EH (cell line): ENCODE results near the gene SAA1.
"Not testable (repeated sequence)": the region's sequence is repeated elsewhere in the genome, so short reads cannot be mapped to it uniquely, and the experiment has no call there.

Experiments used
- DNase-seq: peaks from one replicate; pipeline ENCODE4 v3.0.0-alpha.2; 2015; ENCODE audit warnings: low read depth

SAA1 gene

DNA sequence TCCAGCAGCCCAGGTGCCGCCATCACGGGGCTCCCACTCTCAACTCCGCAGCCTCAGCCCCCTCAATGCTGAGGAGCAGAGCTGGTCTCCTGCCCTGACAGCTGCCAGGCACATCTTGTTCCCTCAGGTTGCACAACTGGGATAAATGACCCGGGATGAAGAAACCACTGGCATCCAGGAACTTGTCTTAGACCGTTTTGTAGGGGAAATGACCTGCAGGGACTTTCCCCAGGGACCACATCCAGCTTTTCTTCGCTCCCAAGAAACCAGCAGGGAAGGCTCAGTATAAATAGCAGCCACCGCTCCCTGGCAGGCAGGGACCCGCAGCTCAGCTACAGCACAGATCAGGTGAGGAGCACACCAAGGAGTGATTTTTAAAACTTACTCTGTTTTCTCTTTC is at the start of gene SAA1:
TSS of gene SAA1 (plus strand) at position 316 of the 400 bp plus-strand sequence. CDS start 624 bp downstream, outside the sequence.
- DNase-seq, result peak; percentile 15

DNA sequence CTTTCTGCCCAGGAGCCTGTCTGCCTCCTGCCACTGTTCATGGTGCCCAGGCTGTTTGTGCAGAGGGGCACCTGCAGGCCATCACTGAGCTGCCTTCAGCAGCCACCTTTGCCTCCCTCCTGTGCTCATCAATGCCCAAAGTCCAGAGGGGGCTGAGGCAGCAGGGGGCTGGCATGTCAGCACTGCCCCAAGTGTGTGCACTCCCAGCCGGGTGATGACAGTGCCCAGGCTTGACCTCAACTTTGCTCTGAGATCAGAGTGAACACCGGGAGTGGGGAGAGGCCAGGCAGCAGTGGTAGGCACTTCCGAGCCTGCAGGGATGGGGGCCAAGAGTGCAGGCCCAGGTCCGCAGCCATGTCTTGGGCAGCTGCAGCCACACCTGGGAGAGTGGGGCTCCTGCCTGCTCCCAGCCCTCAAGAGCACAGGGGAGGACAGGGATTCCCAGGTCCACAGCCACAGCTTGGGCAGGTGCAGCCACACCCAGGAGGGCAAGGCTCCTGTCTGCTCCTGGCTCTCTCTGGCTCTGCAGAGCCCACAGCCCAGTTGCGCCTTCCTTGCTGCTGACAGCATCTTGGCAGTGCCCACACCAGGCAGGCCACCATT is 44.7 kb upstream of the SAA1 start:
- no peak for DNase-seq

DNA sequence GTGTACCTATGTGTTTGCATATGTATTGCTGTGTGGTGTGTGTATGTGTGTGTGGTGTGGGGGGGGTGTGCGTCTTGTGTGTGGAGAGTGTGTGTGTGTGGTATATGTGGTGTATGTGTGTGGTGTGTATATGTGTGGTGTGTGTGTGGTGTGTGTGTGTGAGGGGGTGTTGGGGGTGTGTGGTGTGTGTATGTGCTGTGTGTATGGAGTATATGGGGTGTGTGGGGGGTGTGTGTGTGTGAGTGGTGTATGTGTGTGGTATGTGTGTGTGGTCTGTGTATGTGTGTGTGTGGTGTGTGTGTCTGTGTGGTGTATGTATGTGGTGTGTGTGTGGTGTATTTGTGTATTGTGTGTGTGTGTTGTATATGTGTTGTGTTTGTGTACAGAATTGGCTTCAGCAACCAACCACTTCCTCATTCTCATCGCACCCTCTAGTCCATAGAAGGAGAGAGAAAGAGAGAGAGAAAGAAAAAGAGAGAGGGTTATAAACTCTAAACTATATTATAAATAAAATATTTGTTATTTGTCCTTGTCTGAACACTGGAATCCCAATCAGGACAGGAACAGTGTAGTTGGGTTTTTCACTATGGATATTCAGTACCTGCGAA is 43.1 kb upstream of the SAA1 start:
- DNase-seq, result no peak

DNA sequence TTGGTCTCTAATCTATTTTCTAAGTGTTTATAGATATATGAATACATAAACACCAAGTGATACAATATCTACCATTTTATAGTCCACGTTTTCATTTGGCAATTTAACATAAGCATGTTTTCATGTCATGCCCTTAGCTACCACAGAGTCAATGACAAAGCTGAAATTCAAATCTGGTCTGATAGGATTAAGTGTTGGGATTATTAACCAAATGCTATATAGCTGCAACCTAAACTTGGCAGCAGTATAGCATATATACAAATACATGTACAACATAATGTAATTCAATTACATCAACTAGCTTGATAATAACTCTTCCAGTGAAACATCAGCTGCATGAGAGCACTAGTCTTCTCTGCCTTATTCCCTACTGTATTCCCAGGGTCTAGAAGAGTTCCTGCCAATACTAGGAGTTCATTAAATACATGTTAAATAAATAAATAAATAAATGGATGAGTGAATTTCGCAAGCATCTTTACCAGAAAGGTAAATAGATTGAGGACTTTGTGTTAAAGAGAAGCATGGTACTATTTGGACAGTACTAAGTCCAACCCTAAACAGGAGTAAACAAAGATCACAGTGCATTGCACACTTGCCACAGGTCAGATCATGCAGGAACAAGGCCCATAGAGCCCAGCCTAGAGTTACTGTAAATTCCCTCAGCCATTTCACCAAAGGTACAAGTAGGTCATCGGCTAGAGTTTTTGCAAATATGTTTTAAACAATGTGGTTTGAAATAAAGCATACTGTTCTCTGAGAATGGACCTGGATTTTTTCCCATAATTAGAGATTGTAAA is 42.3 kb upstream of the SAA1 start:
- no peak for DNase-seq

DNA sequence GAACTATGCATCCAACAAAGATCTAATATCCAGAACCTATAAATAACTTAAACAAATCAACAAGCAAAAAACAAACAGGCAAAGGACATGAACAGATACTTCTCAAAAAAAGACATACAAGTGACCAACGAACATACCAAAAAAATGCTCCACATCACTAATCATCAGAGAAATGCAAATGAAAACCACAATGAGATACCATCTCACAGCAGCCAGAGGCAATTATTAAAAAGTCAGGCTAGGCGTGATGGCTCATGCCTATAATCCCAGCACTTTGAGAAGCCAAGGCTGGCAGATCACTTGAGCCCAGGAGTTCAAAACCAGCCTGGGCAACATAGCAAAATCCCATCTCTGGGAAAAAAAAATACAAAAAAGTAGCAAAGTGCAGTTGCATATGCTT is 40.2 kb upstream of the SAA1 start:
- peak; percentile 21 for DNase-seq

DNA sequence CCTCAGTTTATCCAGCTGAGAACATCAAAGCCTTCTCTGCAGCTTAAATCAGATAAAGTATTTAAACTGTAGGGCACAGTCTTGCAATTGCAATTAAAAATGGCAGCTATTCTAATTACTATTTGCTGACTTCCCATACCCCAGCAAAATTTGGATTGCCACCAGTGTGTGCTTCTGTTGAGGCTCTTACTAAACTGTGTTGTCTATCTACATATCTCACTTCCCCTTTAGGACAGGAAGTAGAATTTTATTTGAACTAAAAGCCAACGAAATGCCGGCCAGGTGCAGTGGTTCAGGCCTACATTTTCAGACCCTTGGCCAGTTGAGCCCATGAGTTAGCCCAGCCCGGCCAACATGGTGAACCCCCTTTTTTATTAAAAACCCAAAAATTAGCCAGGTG is 36.6 kb upstream of the SAA1 start:
- no peak for DNase-seq

DNA sequence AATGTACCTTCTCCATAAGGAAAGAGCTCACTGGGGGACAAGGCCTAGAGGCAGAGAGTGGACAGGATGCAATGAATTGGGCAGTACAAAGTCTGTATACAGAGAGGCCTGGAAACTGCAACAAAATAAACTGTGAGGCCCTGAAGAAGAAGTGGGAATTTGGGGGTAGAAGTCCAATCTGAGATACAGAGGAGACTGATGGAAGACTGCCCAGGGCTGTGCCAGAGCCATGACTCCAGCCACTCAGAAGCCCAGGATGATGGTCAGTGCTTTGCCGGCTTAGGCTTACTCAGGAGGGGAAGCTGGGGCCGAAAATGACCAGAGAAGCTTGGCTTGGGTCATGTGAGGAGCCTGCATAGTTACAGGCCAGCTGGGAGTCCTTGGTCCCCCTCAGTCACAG is 35.2 kb upstream of the SAA1 start:
- no peak for DNase-seq

DNA sequence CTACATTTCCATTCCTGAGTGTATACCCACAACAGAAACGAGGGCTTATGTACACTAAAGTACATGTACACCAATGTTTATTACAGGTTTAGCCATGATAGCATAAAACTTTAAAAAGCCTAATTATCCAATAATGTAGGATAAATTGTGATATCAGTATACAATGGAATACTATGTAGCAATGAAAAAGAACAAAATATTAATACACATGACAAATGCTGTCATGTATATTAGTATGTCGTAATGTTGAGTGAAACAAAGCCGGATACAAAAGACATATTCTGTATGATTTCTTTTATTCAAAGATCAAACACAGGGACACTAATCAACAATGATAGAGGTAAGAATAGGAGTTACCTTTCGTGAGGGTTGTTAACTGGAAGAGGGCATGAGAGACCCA is 32.2 kb upstream of the SAA1 start:
- no peak for DNase-seq

DNA sequence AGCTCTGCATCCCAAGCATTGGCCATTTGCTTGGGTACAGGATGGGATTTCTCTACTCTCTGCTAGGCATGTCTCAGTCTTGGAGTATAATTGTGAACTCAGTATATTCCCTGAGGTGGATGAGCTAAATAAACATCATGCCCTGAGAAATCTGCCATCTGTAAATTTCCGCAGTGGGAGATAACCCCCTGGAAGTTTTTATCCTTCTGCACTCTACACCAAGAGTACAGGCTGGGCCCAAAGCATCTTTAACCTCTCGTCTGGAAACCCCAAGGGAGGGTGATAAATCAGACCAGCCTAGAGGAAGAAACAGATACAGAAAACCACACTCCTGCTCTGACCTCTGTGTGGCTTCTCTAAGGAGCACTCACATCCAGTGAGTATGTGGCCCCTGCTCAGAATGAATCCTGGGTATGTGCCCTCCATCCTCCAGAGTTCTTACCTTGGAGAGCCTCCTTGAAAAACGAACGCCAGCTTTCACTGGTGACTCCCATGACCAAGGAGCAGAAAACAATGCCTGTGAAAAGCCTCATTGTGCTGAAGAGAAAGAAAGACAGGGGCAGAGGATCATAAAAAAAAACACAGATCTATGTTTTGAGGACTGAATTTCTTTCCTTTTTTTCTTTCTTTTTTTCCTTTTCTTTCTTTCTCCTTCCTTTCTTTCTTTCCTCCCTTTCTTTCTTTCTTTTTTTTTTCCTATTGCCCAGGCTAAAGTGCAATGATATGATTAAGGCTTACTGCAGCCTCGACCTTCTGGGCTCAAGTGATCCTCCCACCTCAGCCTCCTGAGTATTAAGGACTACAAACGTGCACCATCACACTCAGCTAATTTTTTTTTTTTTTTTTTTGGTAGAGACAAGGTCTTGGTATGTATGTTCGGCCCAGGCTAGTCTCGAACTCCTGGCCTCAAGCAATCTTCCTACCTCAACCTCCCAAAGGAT is 30.4 kb upstream of the SAA1 start:
- DNase-seq, result no peak

DNA sequence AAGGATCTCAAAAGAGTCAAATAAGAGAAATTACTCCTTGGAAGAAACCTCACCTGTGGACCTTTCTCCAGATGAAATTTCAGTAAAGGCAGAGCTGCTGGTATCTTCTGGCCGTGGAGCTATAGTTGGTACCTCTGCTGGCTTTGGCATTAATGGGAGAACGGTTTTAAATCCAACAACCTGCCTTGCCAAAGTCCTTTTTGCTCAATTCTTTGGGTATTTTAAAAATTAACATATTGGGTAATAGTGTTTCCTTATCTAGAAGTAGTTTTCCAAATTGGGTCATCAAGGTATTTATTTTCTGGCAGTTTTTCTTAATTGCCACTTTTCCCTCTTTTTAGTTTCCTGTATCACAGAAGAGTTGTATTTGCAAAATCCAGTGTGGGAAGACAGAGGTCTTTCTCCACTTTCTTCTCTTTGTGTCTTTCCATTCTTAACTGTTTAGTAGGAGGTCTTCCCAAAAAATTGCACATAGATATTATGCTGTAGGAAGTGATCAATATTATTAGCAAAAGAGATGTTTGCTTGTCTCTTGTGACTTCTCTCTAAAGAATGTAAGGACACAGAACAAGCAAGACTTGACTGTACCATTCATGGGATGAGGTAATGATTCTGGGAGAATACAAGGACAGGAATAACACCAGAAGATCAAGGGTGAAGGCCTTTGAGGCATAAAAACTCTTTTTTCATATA is 29.3 kb upstream of the SAA1 start, which contains the start of gene SAA4:
TSS of gene SAA4 (minus strand) at position 139 of the 693 bp plus-strand sequence. CDS start 876 bp downstream, outside the sequence.
- DNase-seq, result no peak

DNA sequence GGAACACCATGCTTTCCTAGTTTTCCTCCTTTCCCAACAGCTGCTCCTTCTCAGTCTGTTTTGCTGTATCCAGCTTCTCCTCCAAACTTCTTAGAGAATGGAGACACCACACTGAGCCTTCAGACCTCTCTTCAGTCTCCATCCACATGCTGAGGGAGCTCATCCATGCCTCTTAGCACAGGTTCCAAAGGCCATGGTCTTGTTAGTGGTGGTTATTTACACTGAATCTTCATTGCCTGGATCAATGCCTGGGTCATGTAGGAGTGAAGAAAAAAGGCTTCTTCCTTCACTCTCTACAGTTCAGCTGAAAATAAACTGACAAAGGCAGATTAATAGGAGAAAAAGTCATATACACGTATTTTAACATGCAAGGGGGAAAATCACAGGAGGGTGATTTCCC is 26.4 kb upstream of the SAA1 start:
- no peak for DNase-seq

DNA sequence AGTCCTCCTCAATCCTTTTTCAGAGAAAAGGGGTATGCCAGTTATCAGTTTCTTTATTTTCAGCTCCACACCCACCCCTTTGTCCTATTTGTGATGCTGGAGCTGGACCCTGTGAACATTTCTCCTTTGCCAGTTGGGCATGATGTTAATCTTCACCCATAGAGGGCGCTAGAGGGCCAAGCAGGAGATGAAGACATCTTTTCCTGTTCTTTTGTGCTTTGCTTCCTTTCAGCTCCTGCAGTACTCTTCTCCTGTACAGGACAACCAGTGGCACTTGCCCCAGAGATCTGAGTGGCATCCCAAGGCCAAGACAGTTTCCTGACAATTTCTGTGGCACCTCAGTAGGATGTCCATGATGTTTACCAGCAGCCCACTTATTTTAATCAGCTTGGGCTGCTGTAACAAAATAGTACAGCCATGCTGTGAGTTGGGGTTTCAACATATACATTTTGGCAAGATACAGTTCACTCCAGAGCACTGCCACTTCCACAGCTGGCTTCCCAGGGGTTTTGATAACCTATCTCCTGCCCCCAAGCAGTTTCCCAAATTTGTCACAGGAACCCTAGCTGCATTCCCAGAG is 22.2 kb upstream of the SAA1 start:
- DNase-seq, result peak; percentile 77

DNA sequence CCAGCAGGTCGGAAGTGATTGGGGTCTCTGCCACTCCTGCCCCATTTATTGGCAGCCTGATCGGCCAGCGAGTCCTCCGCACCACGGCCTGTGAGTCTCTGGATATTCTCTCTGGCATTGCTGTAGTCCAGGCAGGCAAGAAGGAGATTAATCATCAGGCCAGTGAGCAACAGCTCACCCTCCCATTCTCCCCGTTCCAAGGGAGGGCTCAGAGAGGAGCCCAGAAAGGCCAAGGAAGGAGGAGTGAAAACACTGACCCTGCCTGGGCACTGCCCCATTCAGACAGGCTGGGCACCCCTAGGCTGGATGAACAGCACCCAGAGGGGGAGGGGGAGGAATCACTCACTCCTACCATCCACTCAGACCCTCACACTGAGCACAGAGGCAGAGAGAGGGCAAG is 20.7 kb upstream of the SAA1 start:
- peak; percentile 19 for DNase-seq

DNA sequence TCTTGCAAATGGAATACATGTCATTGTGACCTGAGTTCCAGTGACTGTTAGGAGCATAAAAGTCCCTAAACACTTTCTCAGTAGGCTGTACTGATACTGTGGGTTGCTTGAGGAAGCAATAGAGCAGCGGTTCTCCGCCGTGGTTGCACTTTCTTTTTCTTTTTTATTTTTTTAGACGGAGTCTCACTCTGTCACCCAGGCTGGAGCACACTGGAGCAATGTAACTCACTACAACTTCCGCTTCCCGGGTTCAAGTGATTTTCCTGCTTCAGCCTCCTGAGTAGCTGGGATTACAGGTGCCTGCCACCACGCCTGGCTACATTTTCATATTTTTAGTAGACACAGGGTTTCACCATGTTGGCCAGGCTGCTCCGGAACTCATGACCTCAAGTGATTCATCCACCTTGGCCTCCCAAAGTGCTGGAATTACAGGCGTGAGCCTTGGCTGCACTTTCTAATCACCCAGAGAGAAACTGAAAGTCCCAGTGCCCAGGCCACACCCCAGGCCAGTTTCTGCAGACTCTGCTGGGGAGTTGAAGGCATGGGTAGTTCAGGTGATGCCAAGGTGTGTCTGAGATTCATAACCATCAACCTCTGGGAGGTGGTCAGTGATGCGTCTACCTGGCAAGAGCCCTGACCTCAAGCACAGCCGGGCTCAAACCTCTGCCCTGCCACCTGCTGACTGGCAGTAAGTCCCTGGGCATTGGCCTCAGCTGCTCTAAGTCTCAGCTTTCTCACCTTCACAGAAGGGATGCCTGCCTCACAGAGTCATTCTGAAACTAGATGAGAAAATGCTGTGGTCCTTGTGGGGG is 19.5 kb upstream of the SAA1 start:
- not testable (repeated sequence) for DNase-seq

DNA sequence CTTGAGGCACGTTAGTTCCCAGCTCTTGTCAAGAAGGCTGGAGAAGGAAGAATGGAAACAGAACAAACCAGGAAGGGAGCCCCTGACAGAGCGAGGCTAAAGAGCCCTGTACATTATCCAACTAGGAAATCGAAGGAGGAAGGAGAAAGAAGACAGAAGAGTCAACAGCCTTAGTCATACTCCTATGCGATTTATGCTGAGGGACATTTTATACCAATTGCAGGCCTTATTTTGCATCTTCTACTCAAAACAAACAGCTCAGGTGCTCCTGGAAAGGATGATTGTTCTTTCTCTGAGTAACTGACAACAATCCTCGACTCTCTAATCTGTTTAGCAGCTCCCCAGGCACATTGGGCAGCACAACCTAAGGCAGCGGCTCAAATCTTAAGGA is 18.9 kb upstream of the SAA1 start:
- DNase-seq, result not testable (repeated sequence)

DNA sequence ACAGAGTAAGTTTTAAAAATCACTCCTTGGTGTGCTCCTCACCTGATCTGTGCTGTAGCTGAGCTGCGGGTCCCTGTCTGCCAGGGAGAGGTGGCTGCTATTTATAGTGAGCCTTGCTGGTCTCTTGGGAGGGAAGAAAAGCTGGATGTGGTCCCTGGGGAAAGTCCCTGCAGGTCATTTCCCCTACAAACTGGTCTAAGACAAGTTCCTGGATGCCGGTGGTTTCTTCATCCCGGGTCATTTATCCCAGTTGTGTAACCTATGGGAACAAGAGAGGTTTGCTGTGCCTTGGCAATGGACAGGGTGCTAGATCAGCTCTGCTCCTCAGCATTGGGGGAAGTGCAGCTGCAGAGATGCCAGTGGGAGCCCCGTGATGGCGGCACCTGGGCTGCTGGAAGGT is 17.5 kb upstream of the SAA1 start, which contains the start of gene SAA2:
TSS of gene SAA2 (minus strand) at position 108 of the 400 bp plus-strand sequence. CDS start 657 bp downstream, outside the sequence.
- peak; percentile 10 for DNase-seq

DNA sequence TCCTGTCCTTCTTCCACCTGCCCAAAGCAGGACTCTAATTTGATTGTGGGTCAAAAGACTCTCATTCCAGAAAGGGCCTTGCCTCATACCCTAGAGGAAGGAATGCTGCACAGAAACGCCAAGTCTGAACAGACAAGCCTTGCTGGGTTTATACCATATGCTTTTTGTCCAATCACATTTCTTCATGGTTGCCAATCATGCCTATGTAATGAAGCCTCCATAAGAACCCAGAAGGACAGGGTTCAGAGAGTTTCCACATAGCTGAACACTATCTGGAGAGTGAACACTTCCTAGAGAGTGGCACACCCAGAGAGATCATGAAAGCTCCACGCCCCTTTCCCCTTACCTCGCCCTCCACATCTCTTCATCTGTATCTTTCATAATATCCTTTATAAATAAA is 12.8 kb upstream of the SAA1 start:
- DNase-seq, result peak; percentile 14

DNA sequence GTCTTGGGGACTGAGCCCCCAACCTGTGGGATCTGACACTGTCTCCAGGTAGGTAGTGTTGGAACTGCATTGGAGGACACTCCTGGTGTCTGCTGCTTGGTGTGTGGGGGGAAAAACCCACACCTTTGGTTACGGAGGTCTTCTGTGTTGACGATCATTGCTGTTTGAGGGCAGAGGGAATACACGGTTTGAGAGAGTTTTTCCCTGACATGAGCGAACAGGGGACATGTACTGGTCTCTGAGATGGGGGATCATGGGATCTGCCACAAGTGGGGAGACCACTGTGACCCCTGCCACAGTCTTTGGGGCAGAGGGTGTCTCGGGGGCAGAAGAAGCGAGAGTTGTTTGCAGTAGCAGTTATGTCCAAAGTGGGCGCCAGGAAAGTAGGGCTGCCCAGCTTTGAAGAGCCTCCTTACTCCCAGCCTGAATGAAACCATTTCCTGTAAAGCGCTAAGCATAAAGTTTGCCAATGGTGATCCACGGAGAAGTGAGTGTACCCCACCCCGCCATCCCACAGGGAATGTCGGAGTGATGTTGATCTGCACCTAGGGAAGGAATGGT is 12.2 kb upstream of the SAA1 start:
- DNase-seq, result no peak

DNA sequence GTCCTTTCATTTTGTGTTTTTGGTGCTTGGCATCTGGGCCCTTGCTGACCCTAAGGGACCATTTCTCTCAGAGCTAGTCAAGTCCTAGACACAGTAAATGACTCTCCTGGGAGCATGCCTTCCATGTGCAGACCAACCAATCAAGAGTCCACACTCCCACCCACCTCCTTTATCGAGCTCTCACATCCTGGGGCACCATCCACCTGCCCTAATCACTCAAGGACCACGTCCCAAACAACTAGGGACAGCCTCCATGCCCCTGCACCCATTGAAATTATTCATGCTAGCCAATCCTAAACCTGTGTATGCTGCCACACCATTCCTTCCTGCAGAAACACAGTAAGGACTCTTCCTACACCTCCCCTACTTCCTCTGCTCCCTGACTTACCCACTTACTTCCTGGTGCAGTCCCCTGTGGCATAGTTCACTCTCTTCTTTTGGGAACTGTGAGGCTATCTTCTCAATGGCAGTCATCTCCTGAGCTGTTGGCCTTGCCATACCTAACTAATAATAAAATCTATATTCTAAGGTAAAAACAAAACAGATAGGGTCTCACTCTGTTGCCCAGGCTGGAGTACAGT is 11.2 kb upstream of the SAA1 start:
- no peak for DNase-seq
